ENCODE measurements around the gene BRAT1. TPM values are rescaled to one million over a fixed set of nuclear protein-coding genes. Genes with fewer than 3 reads are reported as not detected.

BRAT1 gene
- total RNA-seq, 2 experiments from 2014 or later = 24.1 to 24.5 TPM

DNA sequence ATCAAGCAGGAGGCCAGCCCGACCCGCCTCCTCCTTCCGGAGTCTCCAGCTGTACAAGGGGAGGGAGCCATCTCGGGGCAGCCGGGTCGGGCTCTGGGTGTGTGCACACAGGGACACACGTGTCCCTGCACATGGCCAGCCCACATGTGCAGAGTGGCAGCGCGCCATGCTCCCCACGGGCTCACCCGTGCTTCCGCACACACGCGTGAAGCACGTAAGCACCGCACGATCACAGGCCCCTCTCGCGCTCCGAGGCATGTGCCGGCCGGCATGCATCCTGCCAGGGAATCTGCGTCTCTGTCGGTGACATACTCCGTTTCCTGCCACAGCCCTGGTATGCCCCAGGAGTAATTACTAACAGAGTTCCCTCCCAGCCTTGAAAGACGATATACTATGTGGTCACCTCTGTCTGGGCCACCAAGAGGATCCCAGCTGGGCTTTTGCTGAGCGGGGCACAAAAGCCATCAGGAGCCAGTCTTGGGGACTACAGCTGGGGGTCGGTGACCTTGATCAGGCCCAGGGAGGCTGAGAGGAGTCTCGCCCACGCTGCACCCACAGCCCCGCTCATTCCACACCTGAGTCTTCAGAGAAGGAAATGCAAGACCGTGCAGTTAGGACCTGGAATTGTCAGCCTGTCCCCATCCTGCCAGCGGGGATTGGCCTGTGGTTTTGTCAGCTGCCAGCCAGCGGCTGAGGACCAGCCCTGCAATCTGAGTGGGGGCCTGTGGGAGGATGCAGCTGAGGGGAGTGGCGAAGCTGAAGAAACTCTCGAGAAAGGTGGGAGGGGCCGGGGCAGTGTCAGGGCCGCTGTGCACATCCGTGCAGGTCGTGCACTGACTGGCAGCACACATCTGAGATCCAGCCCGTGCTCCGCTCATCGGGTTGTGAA, 46.8 kb downstream of the BRAT1 start:
- intact Hi-C loops (cut with DNase I, micrococcal nuclease) = loop anchor here (1.0 to 2.0 kb wide), 4 partner anchors 11 to 50 kb away; partner anchors contain the start of genes IQCE (in 1 of the 2) and LFNG (in 1 of the 2)
- H3K4me1 Mint-ChIP-seq (ENCODE audit: low read depth) = peaks cover 68% of the 10 kb centered on the region
- no peaks in the 10 kb centered on the region for H3K27me3 ChIP-seq (ENCODE audit: control insufficient read depth in 1 of 2, insufficient read depth in 2 of 2, low read length in 2 of 2)
- peak overlapping the region; percentile 98 for H3K27ac Mint-ChIP-seq
- H3K36me3 ChIP-seq (ENCODE audit: insufficient read depth, low read length) = no peaks in the 10 kb centered on the region
- TF ChIP-seq, protein P1, sequence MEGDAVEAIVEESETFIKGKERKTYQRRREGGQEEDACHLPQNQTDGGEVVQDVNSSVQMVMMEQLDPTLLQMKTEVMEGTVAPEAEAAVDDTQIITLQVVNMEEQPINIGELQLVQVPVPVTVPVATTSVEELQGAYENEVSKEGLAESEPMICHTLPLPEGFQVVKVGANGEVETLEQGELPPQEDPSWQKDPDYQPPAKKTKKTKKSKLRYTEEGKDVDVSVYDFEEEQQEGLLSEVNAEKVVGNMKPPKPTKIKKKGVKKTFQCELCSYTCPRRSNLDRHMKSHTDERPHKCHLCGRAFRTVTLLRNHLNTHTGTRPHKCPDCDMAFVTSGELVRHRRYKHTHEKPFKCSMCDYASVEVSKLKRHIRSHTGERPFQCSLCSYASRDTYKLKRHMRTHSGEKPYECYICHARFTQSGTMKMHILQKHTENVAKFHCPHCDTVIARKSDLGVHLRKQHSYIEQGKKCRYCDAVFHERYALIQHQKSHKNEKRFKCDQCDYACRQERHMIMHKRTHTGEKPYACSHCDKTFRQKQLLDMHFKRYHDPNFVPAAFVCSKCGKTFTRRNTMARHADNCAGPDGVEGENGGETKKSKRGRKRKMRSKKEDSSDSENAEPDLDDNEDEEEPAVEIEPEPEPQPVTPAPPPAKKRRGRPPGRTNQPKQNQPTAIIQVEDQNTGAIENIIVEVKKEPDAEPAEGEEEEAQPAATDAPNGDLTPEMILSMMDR (IDR thresholded peaks at IDR 0.05) = no peak
- ChIA-PET POLR2A (interaction anchor here (1.0 to 6.3 kb wide), 7 partner anchors 9 to 568 kb away, joined by 3 to 218 read pairs (median 5); partner anchors contain the start of gene LFNG), CTCF (interaction anchor here (0.7 to 1.7 kb wide), 5 partner anchors 12 to 201 kb away, joined by 3 to 9 read pairs (median 3); partner anchors contain the start of gene BRAT1)
- peak; percentile 71 to 95 (median 84) for DNase-seq
- H3K9me3 Mint-ChIP-seq = no peaks in the 10 kb centered on the region
- H3K27ac ChIP-seq (ENCODE audit: low read depth in 1 of 2, low read length in 2 of 2) = peak overlapping the region; percentile 84 to 97
- H3K4me3 Mint-ChIP-seq = peak overlapping the region; percentile 78
- H3K27me3 Mint-ChIP-seq = no peaks in the 10 kb centered on the region
- peak overlapping the region; percentile 47 for H3K4me3 ChIP-seq (ENCODE audit: low read length)
- peak; percentile 73 for ATAC-seq (ENCODE audit: poor library complexity)
- peaks cover 70% of the 10 kb centered on the region for H3K4me1 ChIP-seq (ENCODE audit: insufficient read depth, low read length)
- no peaks in the 10 kb centered on the region for H3K9me3 ChIP-seq (ENCODE audit: control insufficient read depth in 1 of 2, insufficient read depth in 1 of 2, low read length in 2 of 2)
- H3K36me3 Mint-ChIP-seq (ENCODE audit: low read depth) = no peaks in the 10 kb centered on the region

DNA sequence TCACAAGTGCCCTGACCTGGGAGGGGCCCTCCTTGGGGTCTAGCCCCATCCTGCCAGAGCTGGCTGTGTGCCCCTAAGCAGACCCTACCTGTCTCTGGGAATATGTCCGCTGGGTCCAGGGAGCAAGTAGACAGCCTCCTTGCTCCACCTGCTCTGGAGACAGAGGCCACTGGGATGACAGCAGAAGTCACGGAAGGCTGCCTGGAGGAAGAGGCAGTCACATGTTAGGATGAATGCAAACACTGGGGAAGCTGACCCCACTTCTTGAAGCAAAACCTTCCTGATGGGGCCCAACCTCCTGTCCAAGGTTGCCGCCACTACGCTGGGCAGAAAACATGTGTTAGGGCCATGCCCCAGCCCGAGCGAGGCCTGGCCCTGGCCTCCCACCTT, 47.4 kb downstream of the BRAT1 start:
- H3K27me3 Mint-ChIP-seq = no peaks in the 10 kb centered on the region
- CTCF ChIA-PET = interaction anchor here (0.9 to 1.7 kb wide), 2 partner anchors 39 to 202 kb away, joined by 3 read pairs; no protein-coding TSS in a partner anchor
- TF ChIP-seq, protein P1 (IDR thresholded peaks at IDR 0.05) = no peak
- intact Hi-C loops (cut with DNase I, micrococcal nuclease) = loop anchor here in 1 of 2 experiments (1.0 to 2.0 kb wide), 3 partner anchors 14 to 51 kb away; partner anchors contain the start of gene IQCE
- ATAC-seq (ENCODE audit: poor library complexity) (no peak), DNase-seq (no peak)
- peak overlapping the region; percentile 20 for H3K4me3 Mint-ChIP-seq
- Histone ChIP-seq H3K9me3 (ENCODE audit: control insufficient read depth in 1 of 2, insufficient read depth in 1 of 2, low read length in 2 of 2) (no peaks in the 10 kb centered on the region), H3K4me1 (ENCODE audit: insufficient read depth, low read length) (peaks cover 68% of the 10 kb centered on the region), H3K4me3 (ENCODE audit: low read length) (peak overlapping the region; percentile 47), H3K36me3 (ENCODE audit: insufficient read depth, low read length) (no peaks in the 10 kb centered on the region), H3K27me3 (ENCODE audit: control insufficient read depth in 1 of 2, insufficient read depth in 2 of 2, low read length in 2 of 2) (no peaks in the 10 kb centered on the region), H3K27ac (ENCODE audit: low read depth in 1 of 2, low read length in 2 of 2) (peak overlapping the region; percentile 84 to 97)
- H3K9me3 Mint-ChIP-seq = no peaks in the 10 kb centered on the region
- H3K27ac Mint-ChIP-seq = peak overlapping the region; percentile 98
- H3K4me1 Mint-ChIP-seq (ENCODE audit: low read depth) = peaks cover 62% of the 10 kb centered on the region
- POLR2A ChIA-PET = interaction anchor here (1.9 to 6.3 kb wide), 2 partner anchors 9 to 17 kb away, joined by 7 to 218 read pairs; partner anchors contain the start of gene LFNG
- no peaks in the 10 kb centered on the region for H3K36me3 Mint-ChIP-seq (ENCODE audit: low read depth)

DNA sequence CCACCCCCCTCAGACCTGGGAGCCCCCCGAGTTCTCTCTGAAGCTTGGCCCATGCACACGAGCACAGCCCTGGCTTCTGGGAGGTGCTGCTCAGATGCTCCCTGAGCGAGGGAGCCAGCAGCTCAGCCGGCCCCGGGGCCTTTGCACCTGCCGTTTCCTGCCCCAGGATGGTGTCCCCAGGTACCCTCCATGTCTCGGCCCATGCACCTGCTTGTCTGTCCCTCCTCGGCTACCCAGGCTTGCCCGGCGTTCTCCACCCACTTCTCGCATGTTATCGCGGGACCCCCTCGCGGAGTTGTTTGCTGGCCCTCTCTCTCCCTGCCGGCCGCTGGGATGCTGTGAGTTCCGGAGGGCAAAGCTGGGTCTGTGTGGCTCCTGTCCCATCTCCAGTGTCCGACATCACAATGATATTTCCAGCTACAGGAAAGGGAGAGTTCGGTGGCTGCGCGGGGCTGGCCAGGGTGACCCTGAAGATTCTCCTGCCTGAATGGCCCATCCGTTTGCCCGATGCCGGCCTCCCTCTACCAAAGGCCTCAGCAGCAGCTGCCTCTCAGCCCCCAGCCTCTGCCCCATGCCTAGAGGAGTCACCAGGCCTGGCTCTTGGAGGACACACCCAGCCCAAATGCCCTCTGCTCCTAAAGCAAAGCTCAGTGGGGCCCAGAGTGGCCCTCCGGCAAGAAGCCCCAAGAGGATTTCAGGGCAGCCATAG, 48.0 kb downstream of the BRAT1 start:
- no peaks in the 10 kb centered on the region for H3K36me3 ChIP-seq (ENCODE audit: insufficient read depth, low read length)
- Mint-ChIP-seq H3K4me3 (no peak overlapping the region), H3K27me3 (no peaks in the 10 kb centered on the region), H3K4me1 (ENCODE audit: low read depth) (peaks cover 56% of the 10 kb centered on the region), H3K27ac (peak overlapping the region; percentile 98), H3K36me3 (ENCODE audit: low read depth) (no peaks in the 10 kb centered on the region), H3K9me3 (no peaks in the 10 kb centered on the region)
- peaks cover 63% of the 10 kb centered on the region for H3K4me1 ChIP-seq (ENCODE audit: insufficient read depth, low read length)
- H3K27me3 ChIP-seq (ENCODE audit: control insufficient read depth in 1 of 2, insufficient read depth in 2 of 2, low read length in 2 of 2) = no peaks in the 10 kb centered on the region
- ChIA-PET POLR2A (interaction anchor here (1.9 to 6.3 kb wide), 2 partner anchors 8 to 17 kb away, joined by 7 to 218 read pairs; partner anchors contain the start of gene LFNG), CTCF (interaction anchor here (1.7 kb wide), 1 partner anchor 202 kb away, joined by 3 read pairs; no protein-coding TSS in a partner anchor)
- intact Hi-C loops (cut with DNase I, micrococcal nuclease) = no loop called here
- no peak overlapping the region for H3K4me3 ChIP-seq (ENCODE audit: low read length)
- ATAC-seq (ENCODE audit: poor library complexity) (no peak), DNase-seq (no peak)
- no peaks in the 10 kb centered on the region for H3K9me3 ChIP-seq (ENCODE audit: control insufficient read depth in 1 of 2, insufficient read depth in 1 of 2, low read length in 2 of 2)
- TF ChIP-seq, protein P1 (IDR thresholded peaks at IDR 0.05) = no peak
- peak overlapping the region in 1 of 2 donors; percentile 84 for H3K27ac ChIP-seq (ENCODE audit: low read depth in 1 of 2, low read length in 2 of 2)

Measured in CD4-positive, alpha-beta T cell (primary cell).